ENCODE data around the gene C1orf53. TPM values are rescaled to one million over a fixed set of nuclear protein-coding genes. Genes with fewer than 3 reads are reported as not detected.

C1orf53 gene
- total RNA-seq, 1 experiment from 2014 or later: 1.4 TPM

DNA sequence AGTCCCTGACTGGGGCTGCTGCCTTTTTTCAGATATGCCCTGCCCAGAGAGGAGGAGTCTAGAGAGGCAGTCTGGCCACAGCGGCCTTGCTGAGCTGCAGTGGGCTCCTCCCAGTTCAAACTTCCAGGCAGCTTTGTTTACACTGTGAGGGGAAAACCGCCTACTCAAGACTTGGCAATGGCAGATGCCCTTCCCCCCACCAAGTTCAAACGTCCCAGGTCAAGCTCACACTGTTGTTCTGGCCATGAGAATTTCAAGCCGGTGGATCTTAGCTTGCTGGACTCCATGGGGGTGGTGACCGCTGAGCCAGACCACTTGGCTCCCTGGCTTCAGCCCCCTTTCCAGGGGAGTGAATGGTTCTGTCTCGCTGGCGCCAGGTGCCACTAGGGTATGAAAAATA is 18.3 kb upstream of the C1orf53 start:
- H4K91ac ChIP-seq (ENCODE audit: insufficient read length, low read depth, low read length): no peak overlapping the region
- H3T11ph ChIP-seq (ENCODE audit: low read length): no peak overlapping the region
- Mint-ChIP-seq H3K4me1 (peaks cover 7 to 9% of the 10 kb centered on the region in 2 experiments; a peak in 2 of 4 replicates), H3K36me3 (ENCODE audit: insufficient read depth in 1 of 3, low read depth in 3 of 3) (no peaks in the 10 kb centered on the region), H3K4me3 (no peak overlapping the region), H3K27me3 (ENCODE audit: low read depth) (no peaks in the 10 kb centered on the region), H3K27ac (no peak overlapping the region), H3K9me3 (no peaks in the 10 kb centered on the region; a peak in 1 of 5 replicates)
- no peak overlapping the region for H3K27ac ChIP-seq (ENCODE audit: insufficient read length, low read depth, low read length)
- no peaks in the 10 kb centered on the region for H3K79me1 ChIP-seq (ENCODE audit: insufficient read depth, low read depth, low read length, poor library complexity, severe bottlenecking)
- no peak overlapping the region for H2BK5ac ChIP-seq (ENCODE audit: insufficient read length, low read length)
- H2BK120ac ChIP-seq (ENCODE audit: low read depth, low read length, poor library complexity, severe bottlenecking): no peak overlapping the region
- no peaks in the 10 kb centered on the region for H3K27me3 ChIP-seq (ENCODE audit: insufficient read depth, low read length)
- H3K23ac ChIP-seq (ENCODE audit: insufficient read length, low read depth, low read length): no peak overlapping the region
- no peak overlapping the region for H4K8ac ChIP-seq (replicated peaks; ENCODE audit: insufficient read length, low read depth, low read length)
- TF ChIP-seq, protein P1, sequence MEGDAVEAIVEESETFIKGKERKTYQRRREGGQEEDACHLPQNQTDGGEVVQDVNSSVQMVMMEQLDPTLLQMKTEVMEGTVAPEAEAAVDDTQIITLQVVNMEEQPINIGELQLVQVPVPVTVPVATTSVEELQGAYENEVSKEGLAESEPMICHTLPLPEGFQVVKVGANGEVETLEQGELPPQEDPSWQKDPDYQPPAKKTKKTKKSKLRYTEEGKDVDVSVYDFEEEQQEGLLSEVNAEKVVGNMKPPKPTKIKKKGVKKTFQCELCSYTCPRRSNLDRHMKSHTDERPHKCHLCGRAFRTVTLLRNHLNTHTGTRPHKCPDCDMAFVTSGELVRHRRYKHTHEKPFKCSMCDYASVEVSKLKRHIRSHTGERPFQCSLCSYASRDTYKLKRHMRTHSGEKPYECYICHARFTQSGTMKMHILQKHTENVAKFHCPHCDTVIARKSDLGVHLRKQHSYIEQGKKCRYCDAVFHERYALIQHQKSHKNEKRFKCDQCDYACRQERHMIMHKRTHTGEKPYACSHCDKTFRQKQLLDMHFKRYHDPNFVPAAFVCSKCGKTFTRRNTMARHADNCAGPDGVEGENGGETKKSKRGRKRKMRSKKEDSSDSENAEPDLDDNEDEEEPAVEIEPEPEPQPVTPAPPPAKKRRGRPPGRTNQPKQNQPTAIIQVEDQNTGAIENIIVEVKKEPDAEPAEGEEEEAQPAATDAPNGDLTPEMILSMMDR (conservative IDR thresholded peaks at IDR 0.05): no peak
- H3K4me1 ChIP-seq (ENCODE audit: insufficient read depth, low read length): peaks cover 3% of the 10 kb centered on the region; the same call in 1 of the 2 replicates
- H3K79me2 ChIP-seq (ENCODE audit: insufficient read depth, low read length): no peaks in the 10 kb centered on the region
- H3K23me2 ChIP-seq (ENCODE audit: insufficient read length, low read depth, low read length, poor library complexity, severe bottlenecking): no peaks in the 10 kb centered on the region
- WGBS (ENCODE audit: extremely low coverage, insufficient read length, low lambda C conversion rate): no CpG with 5 or more reads among the region's 7 CpGs
- no peak overlapping the region for H3K9ac ChIP-seq (ENCODE audit: extremely low read depth, insufficient read length, low read length)
- H2AK5ac ChIP-seq (ENCODE audit: insufficient read length, low read length): no peak overlapping the region
- no peak overlapping the region for H2AFZ ChIP-seq (ENCODE audit: low read length)
- no peak overlapping the region for H3K4me2 ChIP-seq (ENCODE audit: insufficient read depth, insufficient read length, low read length)
- no peak overlapping the region for H2BK12ac ChIP-seq (ENCODE audit: insufficient read length, low read depth, low read length)
- no peak overlapping the region for H3K56ac ChIP-seq (ENCODE audit: insufficient read length, low read depth, low read length)
- H3K9me3 ChIP-seq (ENCODE audit: control insufficient read depth, low read depth, low read length): no peaks in the 10 kb centered on the region
- no peak overlapping the region for H3K18ac ChIP-seq (ENCODE audit: insufficient read length, low read depth, low read length)
- H2BK15ac ChIP-seq (ENCODE audit: low read depth, low read length): no peak overlapping the region
- H3K14ac ChIP-seq (ENCODE audit: insufficient read depth, low read length): no peak overlapping the region
- no peak overlapping the region for H3K4ac ChIP-seq (ENCODE audit: low read depth, low read length)
- H4K20me1 ChIP-seq (ENCODE audit: control insufficient read depth, insufficient read depth, insufficient read length): no peaks in the 10 kb centered on the region
- DNase-seq: peak; percentile 61
- H2BK20ac ChIP-seq (ENCODE audit: low read depth, low read length, poor library complexity, severe bottlenecking): no peak overlapping the region
- no peak overlapping the region for H4K5ac ChIP-seq (ENCODE audit: insufficient read length, low read depth, low read length)
